Activated T-helper 17 cell treated with anti-CD3 and anti-CD28 coated beads, Interleukin-2, amount 50 U/mL, for 72 hours (primary cell): ENCODE measurements around the gene SLC2A13. TPM values are rescaled to one million over a fixed set of nuclear protein-coding genes. Genes with fewer than 3 reads are reported as not detected.
"Not testable (repeated sequence)": the region's sequence is repeated elsewhere in the genome, so short reads cannot be mapped to it uniquely, and the experiment has no call there.

ENCODE experiments used
- ATAC-seq: fragments of 150-1000 bp; cut with Tn5 transposase; replicated peaks from 2 replicates; pipeline ENCODE4 v1.10.0; 2021; ENCODE audit warnings: mild to moderate bottlenecking, moderate library complexity
- H3K27ac Mint-ChIP-seq: one replicate; pipeline ENCODE4 v1.8.0; 2022; ENCODE audit warnings: mixed read lengths
- H3K27me3 Mint-ChIP-seq: one replicate; pipeline ENCODE4 v1.8.0; 2022; ENCODE audit warnings: mixed read lengths
- H3K36me3 Mint-ChIP-seq: one replicate; pipeline ENCODE4 v1.8.0; 2022; ENCODE audit warnings: low read depth, mild to moderate bottlenecking, mixed read lengths
- H3K4me1 Mint-ChIP-seq: one replicate; pipeline ENCODE4 v1.8.0; 2022; ENCODE audit warnings: mixed read lengths
- H3K4me3 Mint-ChIP-seq: one replicate; pipeline ENCODE4 v1.8.0; 2022; ENCODE audit warnings: mild to moderate bottlenecking, mixed read lengths
- H3K9me3 Mint-ChIP-seq: one replicate; pipeline ENCODE4 v1.8.0; 2022; ENCODE audit warnings: mixed read lengths
- total RNA-seq, 2 donors: library from RNA; stranded (reverse); gene quantifications; one replicate each; pipeline ENCODE4 v1.2.3, GENCODE V29; 2022

SLC2A13 gene
- total RNA-seq, 2 donors from 2014 or later = 3.3 to 6.0 TPM

DNA sequence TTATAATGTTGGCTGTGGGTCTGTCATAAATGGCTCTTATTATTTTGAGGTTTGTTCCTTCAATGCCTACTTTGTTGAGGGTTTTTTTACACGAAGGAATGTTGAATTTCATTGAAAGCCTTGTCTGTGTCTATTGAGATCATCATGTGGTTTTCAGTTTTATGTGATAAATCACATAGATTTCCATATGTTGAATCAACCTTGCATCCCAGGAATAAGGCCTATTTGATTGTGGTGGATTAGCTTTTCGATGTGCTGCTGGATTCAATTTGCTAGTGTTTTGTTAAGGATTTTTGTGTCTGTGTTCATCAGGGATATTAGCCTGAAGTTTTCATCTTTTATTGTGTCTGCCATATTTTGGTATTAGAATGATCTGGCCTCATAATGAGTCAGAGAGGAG, 27.6 kb downstream of the SLC2A13 start:
- H3K4me1 Mint-ChIP-seq = no peaks in the 10 kb centered on the region
- H3K36me3 Mint-ChIP-seq = no peaks in the 10 kb centered on the region
- no peaks in the 10 kb centered on the region for H3K9me3 Mint-ChIP-seq
- no peak overlapping the region for H3K4me3 Mint-ChIP-seq
- H3K27ac Mint-ChIP-seq = no peak overlapping the region
- H3K27me3 Mint-ChIP-seq = no peaks in the 10 kb centered on the region
- no peak for ATAC-seq

DNA sequence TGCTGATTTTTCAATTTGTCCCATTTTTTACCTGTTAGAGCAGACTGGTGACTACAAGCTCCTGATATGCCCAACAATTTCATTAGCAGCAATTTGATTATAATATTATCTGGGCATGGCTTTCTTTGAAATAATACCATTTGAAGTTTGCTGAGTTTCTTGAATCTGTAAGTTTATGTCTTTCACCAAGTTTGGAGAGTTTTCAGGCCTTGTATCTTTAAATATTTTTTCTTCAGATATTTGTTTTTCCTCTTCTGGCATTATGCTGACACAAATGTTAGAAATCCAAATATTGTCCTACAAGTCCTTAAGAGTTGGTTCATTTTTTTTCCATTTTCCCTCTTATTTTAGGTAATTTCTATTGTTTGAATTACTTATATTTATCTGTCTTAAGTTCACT, 30.4 kb downstream of the SLC2A13 start:
- ATAC-seq = no peak
- H3K4me3 Mint-ChIP-seq = no peak overlapping the region
- H3K27me3 Mint-ChIP-seq = no peaks in the 10 kb centered on the region
- no peaks in the 10 kb centered on the region for H3K36me3 Mint-ChIP-seq
- no peaks in the 10 kb centered on the region for H3K4me1 Mint-ChIP-seq
- H3K27ac Mint-ChIP-seq = no peak overlapping the region
- no peaks in the 10 kb centered on the region for H3K9me3 Mint-ChIP-seq

DNA sequence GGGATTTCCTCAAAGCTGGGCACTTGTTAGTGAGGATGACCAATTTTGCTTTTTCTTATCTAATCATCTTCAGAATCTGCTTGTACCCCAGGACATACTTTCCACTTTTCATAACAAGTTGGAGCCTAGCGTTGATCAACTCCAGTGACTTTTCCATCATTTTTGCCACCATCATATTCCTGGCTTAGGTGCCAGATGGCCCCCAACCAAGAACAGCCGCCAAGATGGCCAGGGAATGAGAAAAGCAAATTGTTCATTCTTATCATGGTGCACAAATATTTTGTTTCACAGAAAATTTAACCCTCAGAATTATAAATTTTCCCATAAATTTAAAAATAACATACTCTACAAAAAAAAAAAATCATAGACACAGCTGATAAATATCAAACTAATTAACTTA, 37.5 kb downstream of the SLC2A13 start:
- Mint-ChIP-seq H3K27me3 (no peaks in the 10 kb centered on the region), H3K9me3 (no peaks in the 10 kb centered on the region), H3K4me3 (no peak overlapping the region), H3K4me1 (no peaks in the 10 kb centered on the region), H3K27ac (no peak overlapping the region), H3K36me3 (no peaks in the 10 kb centered on the region)
- ATAC-seq = no peak

DNA sequence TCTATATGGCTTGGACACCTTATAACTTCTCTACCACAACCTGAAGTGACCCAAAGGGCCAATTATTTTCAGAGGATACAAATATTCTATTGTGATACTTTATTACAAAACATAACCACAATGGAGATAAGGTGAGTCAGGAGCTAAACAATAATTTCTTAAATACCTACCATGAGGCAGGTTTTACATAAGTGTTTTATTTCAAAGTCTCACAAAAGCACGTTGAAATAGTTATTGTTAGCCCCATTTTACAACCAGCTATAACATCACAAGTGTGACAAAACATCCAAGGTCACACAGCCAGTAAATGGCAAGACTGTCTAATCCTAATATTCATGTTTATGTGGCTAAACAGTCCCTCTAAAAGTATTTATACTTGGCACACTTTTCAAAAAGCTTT, 40.2 kb downstream of the SLC2A13 start:
- H3K36me3 Mint-ChIP-seq = no peaks in the 10 kb centered on the region
- no peaks in the 10 kb centered on the region for H3K4me1 Mint-ChIP-seq
- no peak overlapping the region for H3K4me3 Mint-ChIP-seq
- H3K27me3 Mint-ChIP-seq = no peaks in the 10 kb centered on the region
- no peaks in the 10 kb centered on the region for H3K9me3 Mint-ChIP-seq
- ATAC-seq = no peak
- H3K27ac Mint-ChIP-seq = no peak overlapping the region

- Mint-ChIP-seq H3K27me3 (no peaks in the 10 kb centered on the region), H3K9me3 (no peaks in the 10 kb centered on the region)
Observed at GRCh38 chr12:40063414-40063813, 42.5 kb downstream of the SLC2A13 start.

DNA sequence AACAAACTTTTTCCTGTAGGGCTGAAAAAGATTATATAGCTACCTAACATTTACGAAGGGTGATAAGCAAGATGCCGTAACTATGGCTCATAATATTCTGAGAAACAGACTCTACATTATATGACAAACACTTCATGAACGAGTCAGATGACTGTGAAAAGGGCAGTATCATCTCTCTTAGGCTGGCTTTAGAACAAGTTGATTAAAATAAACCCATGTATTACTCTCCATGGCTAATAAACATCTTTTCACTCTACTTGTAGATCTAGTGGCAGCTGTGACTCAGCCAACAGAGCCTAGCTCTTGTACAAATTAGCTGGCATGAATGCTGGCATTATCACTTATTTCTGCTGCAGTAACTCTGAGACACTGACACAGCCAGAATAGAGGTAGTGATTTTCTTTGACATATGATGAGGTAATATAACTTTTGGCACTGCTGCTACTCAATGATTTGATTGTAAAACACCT, 47.1 kb downstream of the SLC2A13 start:
- Mint-ChIP-seq H3K4me3 (no peak overlapping the region), H3K4me1 (peaks cover 5% of the 10 kb centered on the region), H3K27me3 (no peaks in the 10 kb centered on the region), H3K36me3 (no peaks in the 10 kb centered on the region), H3K27ac (no peak overlapping the region), H3K9me3 (no peaks in the 10 kb centered on the region)
- no peak for ATAC-seq

More at GRCh38 chr12:40063414-40063813, 42.5 kb downstream of the SLC2A13 start:
- Mint-ChIP-seq H3K4me3 (no peak overlapping the region), H3K36me3 (no peaks in the 10 kb centered on the region), H3K4me1 (peaks cover 5% of the 10 kb centered on the region), H3K27ac (no peak overlapping the region)
- ATAC-seq = no peak

- Mint-ChIP-seq H3K4me1 (peaks cover 5% of the 10 kb centered on the region), H3K27ac (no peak overlapping the region), H3K27me3 (no peaks in the 10 kb centered on the region), H3K4me3 (no peak overlapping the region), H3K9me3 (no peaks in the 10 kb centered on the region), H3K36me3 (no peaks in the 10 kb centered on the region)
- no peak for ATAC-seq
Observed at GRCh38 chr12:40056373-40056772, 49.5 kb downstream of the SLC2A13 start.

GRCh38 chr12:40055776-40056175, 50.1 kb downstream of the SLC2A13 start:
- H3K4me3 Mint-ChIP-seq = no peak overlapping the region
- H3K36me3 Mint-ChIP-seq = no peaks in the 10 kb centered on the region
- H3K27ac Mint-ChIP-seq = no peak overlapping the region
- no peaks in the 10 kb centered on the region for H3K9me3 Mint-ChIP-seq
- ATAC-seq = no peak
- H3K4me1 Mint-ChIP-seq = peaks cover 5% of the 10 kb centered on the region
- H3K27me3 Mint-ChIP-seq = no peaks in the 10 kb centered on the region

GRCh38 chr12:40055228-40055579, 50.7 kb downstream of the SLC2A13 start:
- H3K4me1 Mint-ChIP-seq = peaks cover 5% of the 10 kb centered on the region
- no peak overlapping the region for H3K4me3 Mint-ChIP-seq
- H3K27ac Mint-ChIP-seq = no peak overlapping the region

DNA sequence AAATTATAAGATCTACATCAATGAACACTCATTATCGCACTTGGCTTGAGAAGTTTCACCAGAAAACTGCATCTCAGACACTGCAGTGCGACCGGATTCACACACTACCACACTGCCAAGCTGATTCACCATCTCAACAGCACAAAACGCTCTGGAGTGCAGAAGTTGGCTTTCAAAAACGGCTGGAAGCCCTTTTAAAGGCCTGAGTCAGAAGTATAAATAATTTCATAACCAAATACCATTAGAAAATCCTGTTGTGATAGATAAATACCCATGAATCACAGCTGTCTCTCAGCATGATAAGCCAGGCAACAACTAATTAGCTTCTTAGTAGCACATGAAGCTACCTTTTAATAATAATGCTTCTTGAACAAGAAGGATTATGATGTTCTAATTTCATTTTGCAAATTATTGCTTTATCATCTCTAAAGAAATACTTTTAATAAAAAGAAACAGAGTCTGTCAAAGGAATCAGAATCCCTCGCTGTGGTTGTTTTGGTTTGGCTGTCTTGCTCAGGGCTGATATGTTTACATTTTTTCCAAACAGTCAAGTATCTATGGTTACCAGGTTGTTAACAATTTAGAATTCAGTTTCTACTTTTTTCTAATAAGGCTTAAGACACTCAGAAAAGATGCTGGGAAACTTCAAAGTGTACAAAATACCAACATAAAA, 51.2 kb downstream of the SLC2A13 start:
- H3K27ac Mint-ChIP-seq = no peak overlapping the region
- H3K36me3 Mint-ChIP-seq = no peaks in the 10 kb centered on the region
- H3K9me3 Mint-ChIP-seq = no peaks in the 10 kb centered on the region
- H3K4me3 Mint-ChIP-seq = no peak overlapping the region
- ATAC-seq = no peak
- H3K4me1 Mint-ChIP-seq = peaks cover 5% of the 10 kb centered on the region
- H3K27me3 Mint-ChIP-seq = no peaks in the 10 kb centered on the region

More at GRCh38 chr12:40055228-40055579, 50.7 kb downstream of the SLC2A13 start:
- H3K27me3 Mint-ChIP-seq = no peaks in the 10 kb centered on the region
- H3K9me3 Mint-ChIP-seq = no peaks in the 10 kb centered on the region
- no peak for ATAC-seq
- no peaks in the 10 kb centered on the region for H3K36me3 Mint-ChIP-seq

GRCh38 chr12:40049268-40049667, 56.6 kb downstream of the SLC2A13 start:
- H3K4me3 Mint-ChIP-seq = no peak overlapping the region
- H3K27ac Mint-ChIP-seq = no peak overlapping the region
- H3K4me1 Mint-ChIP-seq = no peaks in the 10 kb centered on the region
- ATAC-seq = no peak
- H3K27me3 Mint-ChIP-seq = no peaks in the 10 kb centered on the region
- no peaks in the 10 kb centered on the region for H3K36me3 Mint-ChIP-seq
- no peaks in the 10 kb centered on the region for H3K9me3 Mint-ChIP-seq

- ATAC-seq, H3K27ac Mint-ChIP-seq, H3K36me3 Mint-ChIP-seq, H3K27me3 Mint-ChIP-seq, H3K9me3 Mint-ChIP-seq, H3K4me1 Mint-ChIP-seq, H3K4me3 Mint-ChIP-seq: not testable (repeated sequence)
Observed at GRCh38 chr12:40047002-40047401, 58.9 kb downstream of the SLC2A13 start.

- Mint-ChIP-seq H3K9me3 (no peaks in the 10 kb centered on the region), H3K4me1 (peaks cover 3% of the 10 kb centered on the region), H3K36me3 (no peaks in the 10 kb centered on the region), H3K27me3 (no peaks in the 10 kb centered on the region), H3K4me3 (no peak overlapping the region), H3K27ac (no peak overlapping the region)
- ATAC-seq = no peak
Observed at GRCh38 chr12:40045656-40046055, 60.2 kb downstream of the SLC2A13 start.

GRCh38 chr12:40044396-40044795, 61.5 kb downstream of the SLC2A13 start:
- peaks cover 3% of the 10 kb centered on the region for H3K4me1 Mint-ChIP-seq
- no peak overlapping the region for H3K4me3 Mint-ChIP-seq
- no peaks in the 10 kb centered on the region for H3K9me3 Mint-ChIP-seq
- no peaks in the 10 kb centered on the region for H3K36me3 Mint-ChIP-seq
- no peak overlapping the region for H3K27ac Mint-ChIP-seq
- H3K27me3 Mint-ChIP-seq = no peaks in the 10 kb centered on the region
- ATAC-seq = no peak

DNA sequence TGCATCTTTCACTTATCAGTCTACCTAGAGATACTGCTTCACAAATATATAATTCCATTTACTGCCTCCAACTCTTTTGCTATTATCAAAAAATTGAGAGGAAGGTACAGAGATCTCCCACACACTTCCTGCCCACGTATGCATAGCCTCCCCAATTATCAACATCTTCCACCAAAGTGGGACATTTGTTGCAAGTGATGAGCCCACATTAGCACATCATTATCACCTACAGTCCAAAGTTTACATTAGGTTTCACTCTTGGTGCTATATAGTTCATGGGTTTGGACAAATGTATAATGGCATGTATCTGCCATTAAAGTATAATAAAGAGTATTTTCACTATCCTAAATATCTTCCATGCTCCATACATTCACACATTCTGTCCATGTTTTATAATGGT, 66.3 kb downstream of the SLC2A13 start:
- Mint-ChIP-seq H3K27me3 (no peaks in the 10 kb centered on the region), H3K27ac (no peak overlapping the region), H3K9me3 (no peaks in the 10 kb centered on the region), H3K36me3 (no peaks in the 10 kb centered on the region), H3K4me3 (no peak overlapping the region), H3K4me1 (peaks cover 3% of the 10 kb centered on the region)
- no peak for ATAC-seq

GRCh38 chr12:40038619-40039018, 67.3 kb downstream of the SLC2A13 start:
- Mint-ChIP-seq H3K36me3 (no peaks in the 10 kb centered on the region), H3K27me3 (no peaks in the 10 kb centered on the region), H3K9me3 (no peaks in the 10 kb centered on the region), H3K4me3 (no peak overlapping the region), H3K4me1 (peaks cover 3% of the 10 kb centered on the region), H3K27ac (no peak overlapping the region)
- ATAC-seq = no peak
